Measurements from ENCODE around the gene ACADM. TPM values are rescaled to one million over a fixed set of nuclear protein-coding genes. Genes with fewer than 3 reads are reported as not detected.

Gene ACADM
- total and polyA plus RNA-seq, 3 experiments from 2014 or later = 50.0 to 55.4 (median 53.4) TPM

Other genes with a start within 250 kb of the ACADM start
- gene SLC44A5, start 113.6 kb upstream of the ACADM start, total RNA-seq = under 1 TPM; 0.24 to 0.29 TPM
- 0.53 TPM for gene SLC44A5, start 113.6 kb upstream of the ACADM start, polyA plus RNA-seq
- gene RABGGTB, start 61.5 kb downstream of the ACADM start, total RNA-seq = 100 to 1,000 TPM; 208 to 212 TPM
- gene RABGGTB, start 61.5 kb downstream of the ACADM start, polyA plus RNA-seq = 7.5 TPM
- under 1 TPM; 0.50 to 0.58 TPM for gene MSH4, start 72.2 kb downstream of the ACADM start, total RNA-seq
- gene MSH4, start 72.2 kb downstream of the ACADM start, polyA plus RNA-seq = not detected
- not detected for gene ASB17, start 207.7 kb downstream of the ACADM start, total RNA-seq
- gene ASB17, start 207.7 kb downstream of the ACADM start, polyA plus RNA-seq = not detected

All from CD8-positive, alpha-beta memory T cell (primary cell).